ENCODE data around the gene FBN2.

DNA sequence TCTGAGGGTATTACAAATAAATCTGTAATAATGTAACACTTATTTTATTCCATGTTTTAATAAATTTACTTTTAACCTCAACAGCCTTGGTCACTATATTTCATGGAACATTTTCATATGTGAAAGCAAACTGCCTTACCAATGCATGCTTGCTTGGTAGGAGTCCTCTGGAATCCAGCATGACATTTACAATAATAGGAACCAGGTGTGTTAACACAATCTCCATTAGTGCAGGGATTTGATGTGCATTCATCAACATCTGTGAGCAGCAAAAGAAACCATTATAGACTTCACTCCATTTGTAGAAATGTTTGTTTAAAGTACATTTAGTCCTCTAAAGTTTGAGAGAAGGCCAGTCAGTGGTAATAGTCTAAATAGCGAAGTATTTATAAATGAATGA is 159.4 kb downstream of the FBN2 start:
- TF ChIP-seq, protein P1, sequence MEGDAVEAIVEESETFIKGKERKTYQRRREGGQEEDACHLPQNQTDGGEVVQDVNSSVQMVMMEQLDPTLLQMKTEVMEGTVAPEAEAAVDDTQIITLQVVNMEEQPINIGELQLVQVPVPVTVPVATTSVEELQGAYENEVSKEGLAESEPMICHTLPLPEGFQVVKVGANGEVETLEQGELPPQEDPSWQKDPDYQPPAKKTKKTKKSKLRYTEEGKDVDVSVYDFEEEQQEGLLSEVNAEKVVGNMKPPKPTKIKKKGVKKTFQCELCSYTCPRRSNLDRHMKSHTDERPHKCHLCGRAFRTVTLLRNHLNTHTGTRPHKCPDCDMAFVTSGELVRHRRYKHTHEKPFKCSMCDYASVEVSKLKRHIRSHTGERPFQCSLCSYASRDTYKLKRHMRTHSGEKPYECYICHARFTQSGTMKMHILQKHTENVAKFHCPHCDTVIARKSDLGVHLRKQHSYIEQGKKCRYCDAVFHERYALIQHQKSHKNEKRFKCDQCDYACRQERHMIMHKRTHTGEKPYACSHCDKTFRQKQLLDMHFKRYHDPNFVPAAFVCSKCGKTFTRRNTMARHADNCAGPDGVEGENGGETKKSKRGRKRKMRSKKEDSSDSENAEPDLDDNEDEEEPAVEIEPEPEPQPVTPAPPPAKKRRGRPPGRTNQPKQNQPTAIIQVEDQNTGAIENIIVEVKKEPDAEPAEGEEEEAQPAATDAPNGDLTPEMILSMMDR (IDR thresholded peaks at IDR 0.05), result no peak
- no peak for TF ChIP-seq POLR2A (IDR thresholded peaks at IDR 0.05)
